HG02623 (cell line): Measurements from ENCODE around the gene RBM14.
"Not testable (repeated sequence)": the region's sequence is repeated elsewhere in the genome, so short reads cannot be mapped to it uniquely, and the experiment has no call there.

Source experiments
- ATAC-seq: cut with Tn5 transposase; IDR thresholded peaks from one replicate; pipeline ENCODE4 v1.9.1; 2021; ENCODE audit warnings: moderate library complexity; ENCODE audit not compliant: unreplicated experiment

Gene RBM14, protein sequence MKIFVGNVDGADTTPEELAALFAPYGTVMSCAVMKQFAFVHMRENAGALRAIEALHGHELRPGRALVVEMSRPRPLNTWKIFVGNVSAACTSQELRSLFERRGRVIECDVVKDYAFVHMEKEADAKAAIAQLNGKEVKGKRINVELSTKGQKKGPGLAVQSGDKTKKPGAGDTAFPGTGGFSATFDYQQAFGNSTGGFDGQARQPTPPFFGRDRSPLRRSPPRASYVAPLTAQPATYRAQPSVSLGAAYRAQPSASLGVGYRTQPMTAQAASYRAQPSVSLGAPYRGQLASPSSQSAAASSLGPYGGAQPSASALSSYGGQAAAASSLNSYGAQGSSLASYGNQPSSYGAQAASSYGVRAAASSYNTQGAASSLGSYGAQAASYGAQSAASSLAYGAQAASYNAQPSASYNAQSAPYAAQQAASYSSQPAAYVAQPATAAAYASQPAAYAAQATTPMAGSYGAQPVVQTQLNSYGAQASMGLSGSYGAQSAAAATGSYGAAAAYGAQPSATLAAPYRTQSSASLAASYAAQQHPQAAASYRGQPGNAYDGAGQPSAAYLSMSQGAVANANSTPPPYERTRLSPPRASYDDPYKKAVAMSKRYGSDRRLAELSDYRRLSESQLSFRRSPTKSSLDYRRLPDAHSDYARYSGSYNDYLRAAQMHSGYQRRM

DNA sequence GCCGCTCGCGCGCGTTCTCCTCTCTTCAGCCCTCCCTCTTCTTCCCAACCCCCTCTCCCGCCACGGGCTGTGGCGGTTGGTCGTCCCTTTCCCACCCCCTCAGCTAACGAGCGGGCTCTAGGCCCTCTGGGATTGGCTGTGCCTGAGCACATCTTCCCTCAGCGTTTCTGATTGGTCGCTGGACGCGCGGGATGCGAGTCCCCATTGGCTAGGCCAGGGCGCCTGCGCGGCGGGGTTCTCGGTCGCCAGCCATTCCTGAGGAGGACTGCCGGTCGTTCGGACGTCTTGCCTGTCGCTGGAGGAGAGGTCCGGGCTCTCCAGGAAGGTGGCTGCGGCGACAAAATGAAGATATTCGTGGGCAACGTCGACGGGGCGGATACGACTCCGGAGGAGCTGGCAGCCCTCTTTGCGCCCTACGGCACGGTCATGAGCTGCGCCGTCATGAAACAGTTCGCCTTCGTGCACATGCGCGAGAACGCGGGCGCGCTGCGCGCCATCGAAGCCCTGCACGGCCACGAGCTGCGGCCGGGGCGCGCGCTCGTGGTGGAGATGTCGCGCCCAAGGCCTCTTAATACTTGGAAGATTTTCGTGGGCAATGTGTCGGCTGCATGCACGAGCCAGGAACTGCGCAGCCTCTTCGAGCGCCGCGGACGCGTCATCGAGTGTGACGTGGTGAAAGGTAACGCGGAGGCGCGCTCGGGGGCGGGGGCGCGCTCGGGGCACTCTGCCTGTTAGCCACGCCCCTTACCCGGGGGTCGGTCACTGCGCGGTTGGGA is at the start of gene RBM14:
Gene RBM14, plus strand, starts transcription at position 252 of the 776 bp plus-strand sequence. Its CDS starts 91 bp downstream, at position 343.
- ATAC-seq, result peak; percentile 86

DNA sequence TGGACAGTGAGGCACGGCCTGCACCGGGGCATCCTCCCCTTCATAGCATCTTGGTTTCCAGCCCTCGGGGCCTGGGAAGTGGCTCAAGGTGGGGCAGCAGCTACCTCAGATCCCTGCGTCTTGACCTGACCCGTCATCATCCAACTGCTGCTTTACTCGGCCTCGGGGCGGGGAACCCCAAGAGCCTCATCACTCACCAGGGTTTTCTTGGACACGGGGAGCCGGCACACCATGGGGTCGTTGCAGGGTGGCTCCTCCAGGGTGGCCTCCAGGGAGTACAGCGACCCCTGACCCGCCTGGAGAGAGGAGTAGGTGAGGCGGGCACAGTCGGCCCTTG is 48.7 kb upstream of the RBM14 start:
- no peak for ATAC-seq

DNA sequence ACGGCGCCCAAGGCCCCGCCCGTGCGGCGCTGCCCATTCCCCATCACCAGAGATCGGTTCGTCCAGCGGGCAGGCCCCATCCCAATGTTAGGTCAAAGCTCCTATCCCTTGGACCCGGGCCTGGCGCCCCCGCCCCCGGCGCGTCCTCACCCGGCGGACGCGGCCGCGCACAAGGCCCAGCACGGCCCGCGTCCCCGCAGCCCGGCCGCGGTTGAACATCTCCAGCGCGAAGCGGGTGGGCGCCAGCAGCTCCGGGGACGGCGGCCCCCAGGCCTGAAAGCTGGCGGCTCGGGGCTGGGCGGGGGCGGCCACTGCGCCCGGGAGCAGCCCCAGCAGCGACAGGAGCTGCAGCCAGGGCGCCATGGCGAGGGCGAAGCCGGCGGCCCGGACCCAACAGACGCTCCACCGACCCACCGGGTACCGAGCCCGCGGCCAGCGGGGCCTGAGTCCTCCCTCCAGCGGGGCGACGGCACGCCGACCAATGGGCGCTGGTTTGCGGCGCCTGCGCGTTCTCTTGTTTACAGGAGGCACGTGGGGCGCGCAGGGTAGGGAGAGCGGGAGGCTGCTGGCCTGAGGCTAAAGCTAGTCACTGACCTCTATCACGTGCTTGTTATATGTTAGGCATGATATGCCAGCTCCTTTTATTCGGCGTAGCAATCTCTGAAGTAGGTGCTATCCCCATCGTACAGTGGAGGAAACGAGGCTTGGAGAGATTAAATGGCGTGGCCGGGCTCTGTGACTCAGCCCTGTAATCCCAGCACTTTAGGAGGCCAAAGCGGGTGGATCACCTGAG is 48.1 kb upstream of the RBM14 start, which contains the start of gene CTSF:
Gene CTSF, minus strand, starts transcription at position 483 of the 793 bp plus-strand sequence. Its CDS starts 120 bp downstream, at position 363.
- no peak for ATAC-seq

DNA sequence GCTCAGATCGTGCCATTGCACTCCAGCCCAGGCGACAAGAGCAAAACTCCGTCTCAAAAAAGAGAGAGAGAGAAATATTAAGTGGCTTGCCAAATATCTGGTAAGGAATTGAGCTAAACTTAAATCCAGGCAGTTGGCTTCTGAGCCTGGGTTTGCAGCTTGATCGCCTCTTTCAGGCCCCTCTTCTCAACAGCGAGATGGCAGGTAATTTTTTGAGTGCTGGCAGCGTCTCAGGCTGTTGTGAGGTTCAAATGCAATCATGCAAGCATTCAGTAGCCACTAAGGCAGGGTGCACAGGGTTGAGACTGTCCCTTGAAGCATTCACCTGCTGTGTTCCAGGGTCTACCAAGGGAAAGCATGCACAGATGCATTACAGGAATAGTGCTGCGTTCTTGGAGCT is 47.4 kb upstream of the RBM14 start:
- ATAC-seq, result no peak

DNA sequence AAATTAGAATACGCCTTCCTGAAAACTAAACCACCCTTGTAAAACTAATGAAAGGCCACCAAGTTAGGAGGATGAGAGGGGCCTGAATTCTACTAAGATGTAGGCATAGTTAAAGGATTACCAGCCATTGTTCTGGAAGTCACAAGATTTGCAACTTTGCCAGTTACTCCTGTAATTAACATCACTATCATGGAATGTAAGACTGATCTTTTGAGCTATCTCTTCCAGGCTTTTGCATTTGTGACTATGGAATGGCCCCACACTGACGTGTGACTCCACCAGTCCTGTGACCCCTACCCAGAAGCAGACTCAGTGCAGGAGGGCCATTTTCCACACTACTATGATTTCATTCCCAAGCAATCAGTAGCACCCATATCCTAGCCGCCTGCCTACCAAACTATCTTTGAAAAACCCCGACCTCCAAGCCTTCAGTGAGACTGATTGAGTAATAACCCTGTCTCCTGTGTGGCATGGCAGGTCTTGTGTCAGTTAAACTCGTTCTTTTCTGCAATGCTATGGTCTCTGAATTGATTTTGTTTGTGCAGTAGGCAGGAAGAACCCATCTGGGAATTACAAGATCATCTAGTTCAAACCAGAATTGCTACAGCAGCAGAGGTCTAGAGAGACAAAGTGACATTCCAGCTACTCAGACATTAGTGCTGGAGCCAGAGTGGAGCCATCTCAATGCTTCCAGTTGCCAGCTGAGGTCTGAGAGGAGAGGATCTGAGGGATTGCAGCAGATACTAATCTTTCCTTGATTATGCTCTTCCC is 46.2 kb upstream of the RBM14 start:
- no peak for ATAC-seq

DNA sequence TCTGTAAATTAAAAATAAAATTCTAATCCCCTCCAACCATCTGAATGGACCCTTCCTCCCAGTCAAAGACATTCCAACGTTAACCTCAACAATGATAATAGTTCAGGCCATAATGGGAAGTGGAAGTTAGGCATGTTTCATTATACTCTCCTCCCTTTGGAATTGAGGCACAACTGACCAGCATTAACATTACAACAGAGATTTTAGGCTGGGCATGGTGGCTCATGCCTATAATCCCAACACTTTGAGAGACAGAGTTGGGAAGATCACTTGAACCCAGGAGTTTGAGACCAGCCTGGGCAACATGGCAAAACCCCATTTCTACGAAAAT is 45.6 kb upstream of the RBM14 start:
- no peak for ATAC-seq

DNA sequence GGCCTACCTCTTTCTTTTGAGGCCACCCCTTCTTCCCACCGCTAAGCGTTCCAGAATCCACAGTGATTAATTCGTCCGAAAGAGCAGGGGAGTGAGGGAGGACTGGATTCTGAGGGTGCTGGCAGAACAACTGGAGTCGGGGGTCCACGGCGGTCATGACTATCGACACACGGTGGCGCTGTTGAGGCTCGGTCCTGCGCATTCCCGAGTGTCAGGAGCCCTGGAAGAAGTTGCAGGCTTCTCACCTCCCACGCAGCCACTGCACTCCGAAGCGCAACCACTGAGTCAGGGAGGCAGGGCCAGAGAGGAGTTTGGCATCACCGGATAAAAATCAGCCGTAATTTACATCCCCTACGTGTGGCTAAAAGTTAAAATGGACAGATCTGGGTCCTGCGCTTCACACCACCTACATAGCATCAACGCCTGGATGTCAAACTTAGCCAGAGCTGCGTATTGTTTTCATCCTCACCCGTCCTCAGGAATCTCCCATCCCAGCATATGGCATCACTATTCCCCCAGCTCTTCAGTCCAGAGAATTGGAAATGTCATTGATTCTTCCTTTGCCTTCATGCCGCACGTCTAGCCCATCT is 37.3 kb upstream of the RBM14 start:
- no peak for ATAC-seq

DNA sequence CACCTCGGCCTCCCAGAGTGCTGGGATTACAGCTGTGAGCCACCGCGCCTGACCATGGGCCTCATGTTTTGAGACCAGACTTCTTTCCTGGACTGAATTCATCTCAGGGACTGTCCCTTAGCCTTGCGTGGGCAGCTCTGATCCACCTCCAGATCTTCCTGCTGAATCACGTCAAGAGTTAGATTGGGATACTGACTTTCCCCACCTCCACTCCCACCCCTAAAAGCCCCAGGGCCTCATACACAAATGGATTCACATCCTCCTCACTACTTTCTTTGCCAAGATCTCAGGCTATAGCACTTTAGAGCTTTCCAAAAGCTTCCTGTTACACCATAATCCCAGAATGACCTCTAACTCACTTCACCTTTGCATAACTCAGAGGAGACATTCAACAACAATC is 35.6 kb upstream of the RBM14 start:
- ATAC-seq, result no peak

DNA sequence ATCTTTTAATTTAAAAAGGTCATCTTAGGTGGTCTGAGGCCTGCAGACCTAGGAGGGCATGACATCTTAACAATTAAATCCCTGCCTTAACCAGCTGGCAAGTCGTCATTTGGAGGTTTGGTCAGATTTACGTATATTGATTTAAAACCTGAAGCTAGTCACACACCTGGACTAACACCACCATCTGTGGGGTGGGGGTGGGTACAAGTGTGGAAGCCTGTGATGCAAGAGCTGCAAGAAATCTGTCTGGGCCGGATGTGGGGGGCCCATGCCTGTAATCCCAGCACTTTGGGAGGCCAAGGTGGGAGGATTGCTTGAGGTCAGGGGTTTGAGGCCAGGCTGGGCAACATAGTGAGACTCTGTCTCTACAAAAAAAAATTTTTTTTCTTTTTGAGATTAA is 35.2 kb upstream of the RBM14 start:
- no peak for ATAC-seq

DNA sequence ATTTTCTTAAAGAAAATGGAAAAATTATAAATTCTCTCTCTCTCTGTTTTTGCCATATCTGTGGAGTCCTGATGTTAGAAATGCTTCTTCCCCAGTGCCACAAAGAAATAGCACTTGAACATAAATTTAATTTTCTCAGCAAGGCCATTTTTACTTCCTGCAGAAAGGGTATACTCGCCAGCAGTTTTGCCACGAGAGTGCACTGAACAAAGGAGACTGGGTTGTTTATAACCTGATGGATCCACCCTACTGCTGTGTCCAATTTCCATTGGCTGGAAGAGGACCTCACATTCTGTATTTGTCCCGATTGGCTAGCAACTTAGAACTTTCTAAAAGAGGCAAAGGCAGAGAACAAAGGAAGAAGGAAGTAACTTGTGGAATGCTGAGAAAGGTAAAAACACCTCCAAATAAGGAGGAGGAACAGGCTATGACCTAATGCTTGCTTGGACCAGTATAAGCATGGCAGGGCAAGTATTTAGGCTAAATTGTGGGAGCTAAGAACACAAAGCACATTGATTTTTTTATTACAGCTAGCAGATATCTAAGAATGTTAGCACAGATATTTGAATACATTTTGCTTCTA is 33.8 kb upstream of the RBM14 start:
- ATAC-seq, result not testable (repeated sequence)

DNA sequence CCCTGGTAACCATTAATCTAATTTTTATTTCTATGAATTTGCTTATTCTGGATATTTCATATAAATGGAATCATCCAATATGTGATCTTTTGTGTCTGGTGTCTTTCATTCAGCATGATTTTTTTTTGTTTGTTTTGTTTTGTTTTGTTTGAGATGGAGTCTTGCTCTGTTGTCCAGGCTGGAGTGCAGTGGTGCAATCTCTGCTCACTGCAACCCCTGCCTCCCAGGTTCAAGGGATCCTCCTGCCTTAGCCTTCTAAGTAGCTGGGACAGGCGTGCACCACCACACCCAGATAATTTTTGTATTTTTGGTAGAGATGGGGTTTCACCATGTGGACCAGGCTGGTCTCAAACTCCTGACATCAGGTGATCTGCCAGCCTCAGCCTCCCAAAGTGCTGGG is 31.0 kb upstream of the RBM14 start:
- ATAC-seq, result not testable (repeated sequence)

DNA sequence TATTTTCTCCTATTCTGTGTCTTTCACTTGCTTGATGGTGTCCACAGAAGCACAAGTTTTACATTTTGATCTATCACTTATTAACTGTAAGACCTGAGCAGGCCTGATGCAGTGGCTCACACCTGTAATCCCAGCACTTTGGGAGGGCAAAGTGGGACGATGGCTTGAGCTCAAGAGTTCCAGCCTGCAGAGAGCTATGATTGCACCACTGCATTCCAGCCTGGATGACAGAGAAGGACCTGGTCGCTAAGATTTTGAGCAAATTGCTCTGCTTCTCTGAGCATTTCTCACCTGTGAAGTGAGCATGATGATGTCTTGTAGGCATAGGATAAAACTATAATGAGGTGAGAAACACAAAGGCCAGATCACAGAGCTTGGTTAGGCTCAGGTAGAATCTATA is 30.3 kb upstream of the RBM14 start:
- no peak for ATAC-seq

DNA sequence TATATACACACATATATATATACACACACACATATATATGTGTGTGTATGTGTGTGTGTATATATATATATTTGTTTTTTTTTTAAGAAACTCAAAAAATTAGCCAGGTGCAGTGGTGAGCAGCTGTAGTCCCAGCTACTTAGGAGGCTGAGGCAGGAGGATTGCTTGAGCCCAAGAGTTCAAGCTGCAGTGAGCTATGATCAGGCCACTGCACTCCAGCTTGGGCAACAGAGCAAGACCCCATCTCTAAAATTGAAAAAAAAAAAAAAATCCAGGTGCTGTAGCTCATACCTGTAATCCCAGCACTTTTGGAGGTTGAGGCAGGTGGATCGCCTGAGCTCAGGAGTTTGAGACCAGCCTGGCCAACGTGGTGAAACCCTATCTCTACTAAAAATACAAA is 27.1 kb upstream of the RBM14 start:
- ATAC-seq, result not testable (repeated sequence)

DNA sequence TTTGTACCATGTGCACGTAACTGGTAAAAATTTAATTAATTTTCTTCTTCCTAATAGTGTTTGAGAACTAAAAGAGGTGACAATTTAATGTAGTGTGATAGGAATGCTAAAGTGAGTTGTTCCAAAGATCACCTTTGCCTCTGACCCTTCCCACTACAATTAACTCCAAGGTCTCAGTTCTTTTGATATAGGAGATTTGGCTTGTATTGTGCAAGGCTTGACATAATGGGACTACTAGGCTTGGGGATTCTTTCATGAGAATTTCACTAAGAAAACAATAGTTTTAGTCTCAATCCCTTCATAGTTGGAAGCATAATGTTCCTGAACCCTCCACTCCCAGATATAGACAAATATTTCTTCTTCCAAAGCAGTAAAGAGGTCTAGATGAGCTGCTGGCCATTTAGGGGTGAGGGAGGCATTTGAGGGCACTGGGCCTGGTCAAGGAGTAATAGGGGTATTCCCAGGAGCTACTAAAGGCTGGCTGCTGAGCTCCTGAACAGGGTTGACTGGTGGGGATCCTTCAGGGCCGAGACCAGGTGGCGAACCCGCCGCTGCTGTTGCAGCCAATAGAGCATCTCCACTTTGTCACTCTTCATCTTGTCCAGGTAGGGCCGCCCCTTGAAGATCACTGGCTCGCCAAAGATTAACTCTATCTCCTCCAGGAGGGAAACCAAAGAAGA is 26.3 kb upstream of the RBM14 start:
- ATAC-seq, result no peak

DNA sequence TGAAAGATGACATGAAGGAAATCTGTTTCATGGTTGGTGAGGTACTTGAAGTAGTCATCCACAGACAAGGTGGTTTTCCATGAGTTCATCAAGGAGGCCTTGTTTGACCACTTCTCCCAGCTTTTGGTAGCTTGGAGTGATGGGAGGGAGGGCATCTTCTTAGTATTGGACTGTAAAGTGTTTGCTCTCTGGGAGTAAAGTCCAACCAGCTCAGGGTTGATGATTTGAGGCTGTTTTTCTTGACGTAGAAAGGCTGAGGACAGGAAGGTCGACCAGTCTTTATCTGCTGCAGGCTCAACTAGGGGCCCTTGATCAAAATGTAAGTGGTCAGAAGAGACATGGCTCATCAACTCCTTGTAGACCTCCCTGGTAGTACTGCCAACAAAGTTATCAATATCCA is 25.3 kb upstream of the RBM14 start:
- ATAC-seq, result no peak

DNA sequence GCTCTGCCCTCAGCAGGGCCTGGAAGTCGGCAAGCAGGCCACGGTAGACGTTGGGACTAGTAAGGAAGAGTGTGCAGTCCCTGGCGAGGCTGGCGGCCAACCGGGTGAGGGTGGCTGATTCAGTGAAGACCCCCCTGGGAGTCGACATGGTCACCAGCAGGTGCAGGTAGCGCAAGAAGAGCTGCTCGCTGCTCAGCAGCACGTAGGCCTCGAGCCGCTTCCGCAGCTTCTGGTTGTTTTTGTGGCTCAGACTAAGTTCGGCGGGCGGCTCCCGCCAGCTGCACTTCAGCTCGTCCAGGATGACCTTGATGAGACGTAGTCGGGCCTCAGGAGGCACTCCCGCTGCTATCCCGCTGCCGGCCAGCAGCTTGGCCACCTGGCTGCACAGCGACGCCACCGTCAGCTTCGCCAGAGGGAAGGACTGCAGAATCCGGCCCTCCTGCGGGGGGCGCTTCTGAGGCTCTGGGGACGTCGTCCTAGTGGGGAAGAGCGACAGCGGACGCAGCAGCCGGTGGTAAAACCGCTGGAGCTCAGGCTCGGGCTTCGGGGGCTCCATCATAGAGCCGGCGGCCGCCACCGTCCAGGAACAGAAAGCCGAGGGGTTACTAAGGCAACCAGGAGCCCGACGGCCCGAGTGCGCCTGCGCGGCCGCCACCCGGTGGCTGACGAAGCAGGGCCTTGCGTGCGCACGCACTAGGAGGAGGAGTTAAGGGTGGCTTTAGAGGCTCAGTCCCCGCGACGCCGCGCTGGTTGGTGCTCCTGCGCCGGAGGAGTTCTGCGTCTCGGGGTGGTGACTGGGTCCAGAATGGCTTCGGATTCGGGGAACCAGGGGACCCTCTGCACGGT is 23.8 kb upstream of the RBM14 start, which contains the start of the genes CCDC87 and CCS:
Gene CCDC87, minus strand, starts transcription at position 607 of the 846 bp plus-strand sequence. Its CDS starts 48 bp downstream, at position 559.
Gene CCS, plus strand, starts transcription at position 729 of the 846 bp plus-strand sequence. Its CDS starts 77 bp downstream, at position 806.
- peak; percentile 88 for ATAC-seq

DNA sequence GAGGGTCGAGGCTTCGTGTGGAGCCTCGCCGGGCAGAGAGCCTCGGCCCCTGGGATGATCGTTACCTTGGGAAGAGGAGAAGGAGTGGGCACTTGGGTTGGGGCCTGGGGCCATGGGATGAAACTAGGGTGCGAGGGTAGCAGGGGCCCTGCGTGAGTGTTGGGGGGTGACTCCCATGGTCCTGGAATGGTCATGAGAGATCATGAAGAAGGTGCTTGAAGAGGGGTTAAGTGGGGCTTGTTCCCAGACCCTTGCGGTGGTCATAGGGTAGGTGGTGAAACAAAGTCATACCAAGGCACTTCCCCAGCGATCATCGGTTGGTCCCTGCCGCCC is 23.2 kb upstream of the RBM14 start:
- ATAC-seq, result no peak

DNA sequence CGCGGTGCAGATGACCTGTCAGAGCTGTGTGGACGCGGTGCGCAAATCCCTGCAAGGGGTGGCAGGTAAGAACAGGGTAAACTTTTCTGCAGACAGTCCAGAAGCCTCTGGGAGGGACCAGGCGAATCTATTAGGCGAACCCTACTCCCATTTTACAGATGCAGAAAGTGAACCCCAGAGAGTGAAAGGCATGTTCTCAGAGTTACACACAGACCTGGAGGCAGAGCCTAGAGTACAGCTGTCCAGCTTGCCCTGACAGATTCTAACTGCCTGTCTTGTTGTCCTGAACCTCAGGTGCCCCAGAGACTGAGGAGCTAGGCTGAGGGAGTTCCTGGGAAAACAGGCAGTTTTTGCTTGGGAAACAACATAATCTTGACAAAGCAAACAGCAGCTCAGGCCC is 22.8 kb upstream of the RBM14 start:
- no peak for ATAC-seq
